SH-SY5Y (cell line): ENCODE measurements around the gene LENG9.

Experiments
- GATA2 ChIP-seq: IDR thresholded peaks from 2 replicates; pipeline ENCODE4 v1.6.1; 2011; ENCODE audit warnings: mild to moderate bottlenecking, low read depth, low read length
- GATA3 ChIP-seq: IDR thresholded peaks from 2 replicates; pipeline ENCODE4 v1.6.1; 2011; ENCODE audit warnings: low read depth, mild to moderate bottlenecking, low read length, moderate library complexity

DNA sequence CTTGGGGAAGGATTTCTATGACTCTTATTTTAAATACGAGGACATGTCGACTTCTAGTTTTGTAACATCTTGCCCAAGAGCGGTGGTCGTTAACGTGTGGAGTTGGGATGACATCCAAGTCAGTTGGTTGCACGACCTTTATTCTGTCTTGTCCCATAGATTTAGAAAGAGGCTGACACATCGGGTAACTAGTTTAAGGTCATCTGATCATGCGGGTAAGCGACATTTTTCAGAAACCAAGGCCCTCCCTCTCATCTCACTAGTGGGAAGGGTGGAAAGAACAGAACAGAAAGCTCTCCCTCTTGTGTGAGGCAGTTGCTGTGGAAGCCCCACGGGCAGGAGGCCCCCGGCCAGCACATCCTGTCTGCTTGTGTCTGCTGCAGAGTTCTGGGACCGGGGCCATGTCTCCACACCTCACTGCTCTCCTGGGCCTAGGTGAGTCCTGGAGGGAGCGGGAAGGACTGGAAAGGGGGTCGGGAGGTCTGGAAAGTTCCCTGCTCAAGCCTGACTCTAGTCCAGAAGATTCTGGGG lies 39.0 kb upstream of the LENG9 start, which contains the start of gene LAIR2:
- TF ChIP-seq GATA2 (no peak), GATA3 (no peak)
